ENCODE results near the gene PRR16.

Gene PRR16

DNA sequence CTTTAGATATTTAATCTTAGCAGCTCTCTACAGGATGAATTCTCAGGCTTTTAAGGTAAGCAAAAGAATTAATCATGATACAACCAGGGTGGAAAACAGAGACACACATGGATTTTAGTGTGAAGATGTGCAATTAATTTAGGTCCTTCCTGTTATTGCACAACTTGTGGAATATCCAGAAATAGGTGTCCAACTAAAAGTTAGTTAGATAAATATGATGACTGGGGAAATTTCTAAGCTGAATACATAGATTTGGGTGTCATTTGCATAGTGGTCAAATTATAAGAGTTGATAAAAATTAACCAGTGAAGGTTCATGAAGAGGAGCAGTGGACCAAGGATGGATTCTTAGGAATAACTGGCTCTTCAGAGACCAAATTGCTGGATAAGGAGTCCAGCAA is 266.1 kb downstream of the PRR16 start:
- no peak for DNase-seq (ENCODE audit: low read depth in 2 of 2)

- DNase-seq (ENCODE audit: low read depth in 2 of 2), result no peak
Observed at GRCh38 chr5:120734033-120734432, 269.9 kb downstream of the PRR16 start.

DNA sequence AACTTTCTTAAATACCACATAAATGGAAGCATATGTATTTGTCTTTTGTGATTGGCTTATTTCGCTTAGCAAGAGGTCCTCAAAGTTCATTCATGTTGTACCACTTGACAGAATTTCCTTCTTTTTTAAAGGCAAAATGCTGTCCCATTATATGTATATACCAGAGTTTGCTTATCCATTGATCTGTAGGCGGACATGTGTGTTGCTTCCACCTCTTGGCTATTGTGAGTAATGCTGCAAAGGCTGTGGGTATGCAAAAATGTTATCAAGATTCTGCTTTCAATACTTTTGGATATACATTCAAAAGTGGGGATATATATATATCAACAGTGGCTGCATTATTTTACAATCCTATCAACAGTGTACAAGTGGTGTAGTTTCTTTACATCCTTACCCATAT is 271.0 kb downstream of the PRR16 start:
- no peak for DNase-seq (ENCODE audit: low read depth in 2 of 2)

Measured in stimulated activated CD8-positive, alpha-beta memory T cell treated with anti-CD3 and anti-CD28 coated beads, Interleukin-2, amount 100 ng/mL, for 48 hours (primary cell).